GM18867 (cell line): ENCODE results near the gene PAK2.
"Not testable (repeated sequence)": the region's sequence is repeated elsewhere in the genome, so short reads cannot be mapped to it uniquely, and the experiment has no call there.

ENCODE experiments used
- ATAC-seq: cut with Tn5 transposase; IDR thresholded peaks from one replicate; pipeline ENCODE4 v1.9.1; 2021; ENCODE audit warnings: mild to moderate bottlenecking, moderate library complexity; ENCODE audit not compliant: unreplicated experiment

PAK2 gene

DNA sequence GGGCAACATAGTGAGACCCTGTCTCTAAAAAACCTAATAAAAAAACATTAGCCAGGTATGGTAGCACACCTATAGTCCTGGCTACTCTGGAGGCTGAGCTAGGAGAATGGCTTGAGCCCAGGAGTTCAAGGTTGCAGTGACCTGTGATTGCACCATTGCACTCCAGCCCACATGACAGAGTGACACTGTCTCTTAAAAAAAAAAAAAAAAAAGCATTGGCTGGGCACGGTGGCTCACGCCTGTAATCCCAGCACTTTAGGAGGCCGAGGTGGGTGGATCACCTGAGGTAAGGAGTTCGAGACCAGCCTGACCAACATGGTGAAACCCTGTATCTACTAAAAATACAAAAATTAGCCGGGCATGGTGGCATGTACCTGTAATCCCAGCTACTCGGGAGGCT lies 99.7 kb downstream of the PAK2 start:
- ATAC-seq: not testable (repeated sequence)

GRCh38 chr3:196842567-196843434 lies 103.1 kb downstream of the PAK2 start:
- no peak for ATAC-seq

DNA sequence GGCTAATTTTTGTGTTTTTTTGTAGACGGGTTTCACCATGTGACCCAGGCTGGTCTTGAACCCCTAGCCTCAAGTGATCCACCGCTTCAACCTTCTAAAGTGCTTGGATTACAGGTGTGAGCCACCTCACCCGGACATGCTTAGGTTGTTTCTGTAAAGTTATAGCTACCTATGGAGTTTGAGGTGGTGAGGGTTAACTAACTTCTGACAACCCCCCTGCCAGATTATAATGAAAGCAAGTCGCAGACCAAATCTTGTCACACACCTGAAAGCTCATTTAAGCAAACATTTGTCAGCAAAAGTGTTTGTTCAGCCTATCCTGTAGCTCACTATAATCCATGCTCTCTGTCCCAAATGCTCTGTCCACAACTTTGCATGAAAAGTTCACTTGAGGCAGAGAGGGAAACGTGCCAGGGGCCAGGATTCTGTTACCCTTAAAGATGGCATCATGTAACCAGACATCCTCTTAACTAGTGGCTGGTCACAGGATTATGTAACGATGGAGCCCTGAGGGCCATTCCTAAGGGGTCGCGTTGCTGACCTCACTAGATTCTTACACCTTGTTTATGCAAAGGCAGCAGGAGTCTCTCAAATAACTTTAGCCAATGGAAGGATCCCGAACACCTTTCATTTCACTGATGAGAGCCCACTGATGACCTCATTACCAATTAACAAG lies 103.9 kb downstream of the PAK2 start:
- ATAC-seq: no peak

DNA sequence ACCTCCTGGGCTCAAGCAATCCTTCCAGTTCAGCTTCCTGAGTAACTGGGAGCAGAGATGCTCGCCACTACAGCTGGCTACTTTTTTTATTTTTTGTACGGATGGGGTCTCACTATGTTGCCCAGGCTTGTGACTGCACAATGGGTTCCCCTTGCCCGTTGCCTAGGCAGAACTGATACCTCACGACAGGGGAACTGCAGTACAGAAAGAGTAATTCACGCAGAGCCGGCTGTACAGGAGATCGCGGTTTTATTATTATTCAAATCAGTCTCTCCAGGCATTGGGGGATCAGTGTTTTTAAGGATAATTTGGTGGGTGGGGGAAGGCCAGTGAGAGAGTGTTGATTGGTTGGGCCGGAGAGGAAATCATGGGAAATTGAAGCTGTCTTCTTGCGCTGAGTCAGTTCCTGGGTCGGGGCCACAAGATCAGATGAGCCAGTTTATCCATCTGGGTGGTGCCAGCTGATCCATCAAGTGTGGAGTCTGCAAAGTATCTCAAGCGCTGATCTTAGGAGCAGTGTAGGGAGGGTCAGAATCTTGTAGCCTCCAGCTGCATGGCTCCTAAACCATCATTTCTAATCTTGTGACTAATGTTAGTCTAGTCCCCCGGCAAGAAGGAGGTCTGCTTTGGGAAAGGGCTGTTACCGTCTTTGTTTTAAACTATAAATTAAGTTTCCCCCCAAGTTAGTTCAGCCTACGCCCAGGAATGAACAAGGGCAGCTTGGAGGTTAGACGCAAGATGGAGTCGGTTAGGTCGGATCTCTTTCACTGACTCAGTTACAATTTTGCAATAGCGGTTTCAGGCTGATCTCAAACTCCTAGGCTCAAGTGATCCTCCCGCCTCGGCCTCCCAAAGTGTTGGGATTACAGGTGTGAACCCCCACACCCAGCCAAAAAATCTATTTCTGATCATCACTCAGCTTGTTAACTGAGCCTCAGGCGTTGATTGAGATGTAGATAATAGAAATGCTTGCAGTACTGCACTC lies 104.9 kb downstream of the PAK2 start:
- not testable (repeated sequence) for ATAC-seq

GRCh38 chr3:196848375-196848774 lies 108.7 kb downstream of the PAK2 start:
- ATAC-seq: not testable (repeated sequence)

DNA sequence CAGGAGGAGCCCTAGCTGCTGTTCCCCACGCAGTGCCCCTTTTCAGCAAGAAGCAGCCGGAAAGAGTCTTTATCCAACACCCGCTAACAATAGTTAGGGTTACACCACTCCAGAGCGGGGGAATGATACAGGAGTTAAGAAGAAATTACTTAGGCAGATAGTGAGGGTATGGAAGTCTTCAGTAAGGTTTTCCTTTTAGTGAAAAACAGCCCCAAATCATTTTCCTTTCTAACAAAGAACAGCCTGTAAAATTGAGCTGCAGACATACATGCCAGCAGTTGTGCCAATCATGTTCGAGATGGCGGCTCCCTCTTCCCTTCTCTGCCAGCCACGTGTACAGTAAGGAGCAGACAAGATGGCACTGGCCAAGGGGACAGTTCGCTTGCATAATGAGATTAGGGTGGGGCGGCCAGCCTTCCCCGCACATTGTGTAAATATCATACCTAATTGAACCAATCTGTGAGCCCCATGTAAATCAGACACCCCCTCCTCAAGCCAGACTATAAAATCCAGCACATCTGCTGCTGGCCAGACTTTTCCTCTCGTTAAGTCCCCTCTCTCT lies 109.6 kb downstream of the PAK2 start:
- ATAC-seq: no peak

DNA sequence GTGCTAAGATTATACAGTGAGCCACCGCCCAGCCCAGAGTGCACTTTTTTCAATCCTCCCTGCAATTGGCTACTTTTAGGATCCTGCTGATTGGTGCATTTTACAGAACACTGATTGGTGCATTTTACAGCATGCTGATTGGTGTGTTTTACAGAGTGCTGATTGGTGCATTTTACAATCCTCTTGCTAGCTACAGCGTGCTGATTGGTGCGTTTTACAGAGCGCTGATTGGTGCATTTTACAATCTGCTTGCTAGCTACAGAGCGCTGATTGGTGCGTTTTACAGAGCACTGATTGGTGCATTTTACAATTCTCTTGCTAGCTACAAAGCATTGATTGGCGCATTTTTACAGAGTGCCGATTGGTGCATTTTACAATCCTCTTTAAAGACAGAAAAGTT lies 123.3 kb downstream of the PAK2 start:
- ATAC-seq: not testable (repeated sequence)

GRCh38 chr3:196867155-196867506 lies 127.5 kb downstream of the PAK2 start:
- ATAC-seq: no peak

DNA sequence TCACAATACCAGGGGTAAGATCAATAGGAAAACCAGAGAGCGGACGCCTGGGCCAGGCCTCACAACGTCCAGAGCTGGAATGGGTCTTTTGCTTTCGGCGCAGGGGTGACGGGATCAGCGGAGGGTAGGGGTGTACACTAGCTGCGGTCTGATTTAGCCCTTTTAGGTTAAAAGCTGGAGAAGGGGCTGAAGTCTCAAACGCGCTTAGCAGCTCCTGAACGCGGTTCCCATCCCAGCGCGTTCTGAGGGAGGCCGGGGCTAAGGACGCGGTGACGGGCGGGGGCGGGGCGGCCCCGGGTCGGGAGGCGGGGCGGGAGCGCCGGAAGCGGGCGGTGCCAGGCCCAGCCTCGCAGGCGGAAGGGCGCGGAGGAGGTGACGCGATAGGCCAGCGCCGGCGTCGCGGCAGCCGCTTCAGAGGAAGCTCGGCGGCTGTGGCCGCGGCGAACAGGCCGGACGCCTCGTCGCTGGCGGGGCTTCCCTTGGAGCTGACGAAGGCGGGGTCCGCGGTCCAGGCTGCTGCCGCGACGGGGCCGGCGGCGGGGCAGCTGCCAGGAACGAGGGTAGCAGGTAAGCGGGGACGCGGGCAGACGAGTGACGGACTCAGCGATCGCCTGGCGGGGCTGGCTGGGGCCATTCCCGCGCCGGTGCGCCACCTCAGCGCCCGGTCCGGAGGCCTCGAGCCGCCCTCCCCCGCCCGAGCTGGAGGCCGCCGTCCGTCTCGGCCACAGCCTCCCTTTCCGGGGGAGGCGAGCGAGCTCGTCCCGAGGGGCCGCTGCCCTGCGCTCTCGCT lies 128.0 kb downstream of the PAK2 start, which contains the start of gene SENP5:
Gene SENP5 (plus strand): TSS at position 414 of the 790 bp plus-strand sequence. CDS start 17,262 bp downstream, outside the sequence.
- peak; percentile 90 for ATAC-seq

- peak; percentile 21 for ATAC-seq
Measured at GRCh38 chr3:196868297-196868661, 128.6 kb downstream of the PAK2 start.

DNA sequence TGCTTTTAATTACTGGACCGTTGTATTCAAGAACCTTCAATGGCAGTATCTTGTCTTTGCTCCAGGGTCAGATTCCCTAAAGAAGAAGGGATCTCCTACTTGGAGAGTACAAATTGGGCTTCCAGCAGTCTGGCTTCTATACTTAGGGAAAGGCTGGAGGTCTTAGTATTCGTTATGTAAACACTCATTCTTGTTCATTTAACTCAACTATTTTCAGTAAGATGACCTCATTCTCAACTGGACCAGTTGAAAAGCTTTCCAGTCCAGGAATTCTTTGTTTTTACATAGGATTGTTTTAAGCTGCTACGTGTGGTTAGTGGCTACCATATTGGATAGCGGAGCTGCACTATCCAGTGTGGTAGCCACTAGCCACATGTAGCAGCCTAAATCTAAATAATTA lies 132.7 kb downstream of the PAK2 start:
- no peak for ATAC-seq

GRCh38 chr3:196874511-196875094 lies 134.9 kb downstream of the PAK2 start:
- ATAC-seq: not testable (repeated sequence)

GRCh38 chr3:196875258-196875657 lies 135.6 kb downstream of the PAK2 start:
- no peak for ATAC-seq
